A172 (cell line): ENCODE measurements around the gene TMEM59. TPM values are rescaled to one million over a fixed set of nuclear protein-coding genes. Genes with fewer than 3 reads are reported as not detected.

Experiments
- DNase-seq: peaks from one replicate; pipeline ENCODE4 v3.0.0-alpha.2; 2015; ENCODE audit warnings: low spot score
- total RNA-seq: library from RNA; depleted of rRNA; stranded (reverse); fragments of >200 nt; shearing (Covaris generic); gene quantifications from 2 replicates; pipeline ENCODE4 v1.2.3, GENCODE V29; 2014; rRNA removed

TMEM59 gene
- total RNA-seq, 1 experiment from 2014 or later = 233 TPM

- no peak for DNase-seq
Measured at GRCh38 chr1:53984726-53985125, 68.3 kb downstream of the TMEM59 start.

- no peak for DNase-seq
Measured at GRCh38 chr1:53982763-53983104, 70.3 kb downstream of the TMEM59 start.

GRCh38 chr1:53982034-53982762 is 70.8 kb downstream of the TMEM59 start:
- DNase-seq = no peak

GRCh38 chr1:53981220-53981619 is 71.8 kb downstream of the TMEM59 start:
- DNase-seq = no peak

- no peak for DNase-seq
Measured at GRCh38 chr1:53979712-53980450, 73.1 kb downstream of the TMEM59 start.

Other genes starting within 250 kb of the TMEM59 start
- 45.9 and 46.4 TPM in 2 replicates for gene NDC1, start 214.9 kb downstream of the TMEM59 start, total RNA-seq
- 22.4 and 24.8 TPM in 2 replicates for gene YIPF1, start 163.4 kb downstream of the TMEM59 start, total RNA-seq
- gene DIO1, start 159.0 kb downstream of the TMEM59 start, total RNA-seq = not detected in 2 replicates
- gene IFT25, start 107.5 kb downstream of the TMEM59 start, total RNA-seq = 48.2 and 69.7 TPM in 2 replicates
- gene LRRC42, start 106.9 kb downstream of the TMEM59 start, total RNA-seq = 64.2 and 79.8 TPM in 2 replicates
- gene LDLRAD1, start 35.0 kb downstream of the TMEM59 start, total RNA-seq = not detected in 2 replicates
- gene TCEANC2, start 404 bp upstream of the TMEM59 start, total RNA-seq = 2.6 and 3.7 TPM in 2 replicates
- gene CDCP2, start 99.8 kb upstream of the TMEM59 start, total RNA-seq = not detected in 2 replicates
- gene CYB5RL, start 146.8 kb upstream of the TMEM59 start, total RNA-seq = 7.3 and 9.2 TPM in 2 replicates
- 158 and 188 TPM in 2 replicates for gene MRPL37, start 147.0 kb upstream of the TMEM59 start, total RNA-seq